Smooth muscle cell (in vitro differentiated cells): ENCODE data around the gene SCYL2. TPM values are rescaled to one million over a fixed set of nuclear protein-coding genes. Genes with fewer than 3 reads are reported as not detected.

ENCODE experiments used
- DNase-seq: peaks from one replicate; lab custom pipeline; 2025; ENCODE audit not compliant: unreplicated experiment; lab: John Stamatoyannopoulos, UW
- H2AFZ ChIP-seq: fragments of 200-600 bp; sonication (generic); 2 replicates; pipeline ENCODE4 v1.6.0; 2016; ENCODE audit warnings: antibody characterized with exemption, low read depth, mild to moderate bottlenecking
- H3F3A ChIP-seq: fragments of 200-600 bp; sonication (generic); 2 replicates; pipeline ENCODE4 v1.6.0; 2017; ENCODE audit warnings: antibody characterized with exemption, low read depth
- H3K27ac ChIP-seq: fragments of 200-600 bp; sonication (generic); 2 replicates; pipeline ENCODE4 v1.5.1; 2016; ENCODE audit warnings: low read depth, mild to moderate bottlenecking
- H3K27me3 ChIP-seq: fragments of 200-600 bp; sonication (generic); 2 replicates; pipeline ENCODE4 v1.6.1; 2016; ENCODE audit warnings: low read depth, mild to moderate bottlenecking
- H3K36me3 ChIP-seq: fragments of 200-600 bp; sonication (generic); 2 replicates; pipeline ENCODE4 v1.5.1; 2016; ENCODE audit warnings: low read depth
- H3K4me1 ChIP-seq: fragments of 200-600 bp; sonication (generic); 2 replicates; pipeline ENCODE4 v1.5.1; 2016; ENCODE audit warnings: low read depth
- H3K4me2 ChIP-seq: fragments of 200-600 bp; sonication (generic); 2 replicates; pipeline ENCODE4 v1.6.0; 2016; ENCODE audit warnings: mild to moderate bottlenecking
- H3K4me3 ChIP-seq: fragments of 200-600 bp; sonication (generic); 2 replicates; pipeline ENCODE4 v1.5.1; 2016; ENCODE audit warnings: mild to moderate bottlenecking
- H3K79me2 ChIP-seq: fragments of 200-600 bp; sonication (generic); 2 replicates; pipeline ENCODE4 v1.6.0; 2016; ENCODE audit warnings: low read depth, mild to moderate bottlenecking
- H3K9ac ChIP-seq: fragments of 200-600 bp; sonication (generic); 2 replicates; pipeline ENCODE4 v1.6.0; 2016; ENCODE audit warnings: low read depth
- H3K9me3 ChIP-seq: fragments of 200-600 bp; sonication (generic); replicated peaks from 2 replicates; pipeline ENCODE4 v1.5.1; 2016; ENCODE audit warnings: low read depth
- H4K20me1 ChIP-seq: fragments of 200-600 bp; sonication (generic); 2 replicates; pipeline ENCODE4 v1.6.0; 2016; ENCODE audit warnings: low read depth
- WGBS: methylation state at CpG from one replicate; pipeline ENCODE4 v1.1.7; 2016; ENCODE audit warnings: low lambda C conversion rate; 5-methylcytosine and 5-hydroxymethylcytosine counted together
- polyA plus RNA-seq: library from polyadenylated mRNA; unstranded; fragments of >200 nt; fragmentation: Nextera tagmentation; extraction: Ambion mirVana; gene quantifications from 2 replicates; pipeline ENCODE4 v1.2.1, GENCODE V29; 2016
- total RNA-seq: library from RNA; depleted of rRNA; stranded (reverse); fragments of >200 nt; gene quantifications from 2 replicates; pipeline ENCODE4 v1.2.3, GENCODE V29; 2014
- TF ChIP-seq, protein P1 (sequence below): fragments of 200-600 bp; sonication (generic); IDR thresholded peaks from 2 replicates; pipeline ENCODE4 v1.5.1; 2017; ENCODE audit warnings: borderline replicate concordance, mild to moderate bottlenecking, antibody characterized with exemption; ENCODE audit not compliant: insufficient read depth, poor library complexity, severe bottlenecking

Gene SCYL2
- total and polyA plus RNA-seq, 2 experiments from 2014 or later, result 20.4 to 123 TPM

DNA sequence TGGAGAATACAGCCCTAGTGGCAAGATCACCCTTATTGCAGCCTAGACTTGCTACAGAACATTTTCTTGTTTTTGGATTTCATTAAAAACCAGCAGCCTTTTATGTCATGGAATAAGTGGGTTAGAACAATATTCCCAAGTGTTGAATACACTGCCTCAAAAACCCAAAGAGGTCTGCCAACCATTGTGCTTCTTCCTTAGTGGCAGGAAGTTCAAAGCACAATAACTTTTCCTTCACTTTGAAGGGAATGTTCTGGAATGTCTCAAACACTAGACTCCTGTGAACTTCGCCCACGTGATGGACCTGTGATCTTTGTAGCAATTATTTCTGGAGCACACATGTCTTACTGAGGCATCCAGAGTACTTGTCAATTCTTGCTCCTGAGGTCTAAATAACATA lies 98.4 kb downstream of the SCYL2 start:
- Histone ChIP-seq H3K36me3 (no peaks in the 10 kb centered on the region), H3K27ac (no peak overlapping the region), H3K4me2 (no peak overlapping the region), H3K79me2 (no peaks in the 10 kb centered on the region), H3K9ac (no peak overlapping the region), H3K4me3 (no peak overlapping the region), H4K20me1 (no peaks in the 10 kb centered on the region), H2AFZ (no peak overlapping the region), H3K27me3 (no peaks in the 10 kb centered on the region), H3K4me1 (no peaks in the 10 kb centered on the region), H3F3A (no peaks in the 10 kb centered on the region), H3K9me3 (no peaks in the 10 kb centered on the region)
- 69% methylated on average over 2 of the region's 2 CpGs for WGBS
- DNase-seq, result no peak
- TF ChIP-seq, protein P1, sequence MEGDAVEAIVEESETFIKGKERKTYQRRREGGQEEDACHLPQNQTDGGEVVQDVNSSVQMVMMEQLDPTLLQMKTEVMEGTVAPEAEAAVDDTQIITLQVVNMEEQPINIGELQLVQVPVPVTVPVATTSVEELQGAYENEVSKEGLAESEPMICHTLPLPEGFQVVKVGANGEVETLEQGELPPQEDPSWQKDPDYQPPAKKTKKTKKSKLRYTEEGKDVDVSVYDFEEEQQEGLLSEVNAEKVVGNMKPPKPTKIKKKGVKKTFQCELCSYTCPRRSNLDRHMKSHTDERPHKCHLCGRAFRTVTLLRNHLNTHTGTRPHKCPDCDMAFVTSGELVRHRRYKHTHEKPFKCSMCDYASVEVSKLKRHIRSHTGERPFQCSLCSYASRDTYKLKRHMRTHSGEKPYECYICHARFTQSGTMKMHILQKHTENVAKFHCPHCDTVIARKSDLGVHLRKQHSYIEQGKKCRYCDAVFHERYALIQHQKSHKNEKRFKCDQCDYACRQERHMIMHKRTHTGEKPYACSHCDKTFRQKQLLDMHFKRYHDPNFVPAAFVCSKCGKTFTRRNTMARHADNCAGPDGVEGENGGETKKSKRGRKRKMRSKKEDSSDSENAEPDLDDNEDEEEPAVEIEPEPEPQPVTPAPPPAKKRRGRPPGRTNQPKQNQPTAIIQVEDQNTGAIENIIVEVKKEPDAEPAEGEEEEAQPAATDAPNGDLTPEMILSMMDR, result no peak

DNA sequence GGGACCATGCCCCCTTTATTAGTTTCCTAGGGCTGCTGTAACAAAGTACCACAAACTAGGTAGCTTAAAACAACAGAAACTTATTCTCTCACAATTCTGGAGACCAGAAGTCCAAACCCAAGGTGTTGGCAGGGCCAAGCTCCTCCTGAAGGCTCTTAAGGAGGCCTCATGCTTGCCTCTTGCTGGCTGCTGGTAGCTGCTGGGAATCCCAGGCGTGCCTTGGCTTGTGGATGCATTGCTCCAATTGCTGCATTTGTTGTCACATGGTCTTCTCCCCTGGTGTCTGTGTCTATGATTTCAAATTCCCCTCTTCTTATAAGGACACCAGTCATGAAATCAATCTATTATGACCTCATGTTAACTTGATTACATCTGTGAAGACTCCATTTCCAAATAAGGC lies 101.1 kb downstream of the SCYL2 start:
- no peak overlapping the region for H3K9ac ChIP-seq
- H3K79me2 ChIP-seq, result no peaks in the 10 kb centered on the region
- no peaks in the 10 kb centered on the region for H3K9me3 ChIP-seq
- H3F3A ChIP-seq, result no peaks in the 10 kb centered on the region
- no peak overlapping the region for H3K27ac ChIP-seq
- H3K4me1 ChIP-seq, result peaks cover 10% of the 10 kb centered on the region
- 88% methylated on average over 1 of the region's 1 CpG for WGBS
- TF ChIP-seq, protein P1, result no peak
- no peak overlapping the region for H3K4me2 ChIP-seq
- H4K20me1 ChIP-seq, result no peaks in the 10 kb centered on the region
- no peak for DNase-seq
- no peak overlapping the region for H2AFZ ChIP-seq
- no peaks in the 10 kb centered on the region for H3K27me3 ChIP-seq
- no peaks in the 10 kb centered on the region for H3K36me3 ChIP-seq
- no peak overlapping the region for H3K4me3 ChIP-seq

DNA sequence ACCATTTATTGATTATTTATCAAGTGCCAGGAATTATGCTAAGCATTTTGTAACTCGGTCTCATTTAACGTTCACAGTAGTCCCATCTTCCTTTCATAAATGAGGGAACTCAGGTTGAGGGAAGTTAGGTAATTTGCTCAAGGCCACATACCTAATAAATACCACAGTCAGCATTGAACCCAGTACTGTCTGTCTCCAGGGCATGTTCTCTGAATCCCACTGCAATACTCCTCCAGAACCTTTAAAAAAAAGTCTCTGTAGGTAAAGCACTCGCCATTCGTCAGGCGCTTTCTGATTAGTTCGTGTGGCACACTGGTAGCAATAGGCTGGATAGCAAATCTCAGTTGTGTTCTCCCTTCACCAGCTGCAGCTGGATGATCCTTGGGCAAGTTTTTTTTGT lies 104.2 kb downstream of the SCYL2 start:
- no peaks in the 10 kb centered on the region for H3F3A ChIP-seq
- DNase-seq, result no peak
- no peaks in the 10 kb centered on the region for H3K9me3 ChIP-seq
- H3K36me3 ChIP-seq, result no peaks in the 10 kb centered on the region
- H2AFZ ChIP-seq, result no peak overlapping the region
- H3K4me3 ChIP-seq, result no peak overlapping the region
- no peak overlapping the region for H3K27ac ChIP-seq
- no peak overlapping the region for H3K9ac ChIP-seq
- H3K4me1 ChIP-seq, result peaks cover 20% of the 10 kb centered on the region
- TF ChIP-seq, protein P1, result no peak
- 55% methylated on average over 6 of the region's 6 CpGs for WGBS
- no peak overlapping the region for H3K4me2 ChIP-seq
- no peaks in the 10 kb centered on the region for H4K20me1 ChIP-seq
- no peaks in the 10 kb centered on the region for H3K79me2 ChIP-seq
- no peaks in the 10 kb centered on the region for H3K27me3 ChIP-seq

DNA sequence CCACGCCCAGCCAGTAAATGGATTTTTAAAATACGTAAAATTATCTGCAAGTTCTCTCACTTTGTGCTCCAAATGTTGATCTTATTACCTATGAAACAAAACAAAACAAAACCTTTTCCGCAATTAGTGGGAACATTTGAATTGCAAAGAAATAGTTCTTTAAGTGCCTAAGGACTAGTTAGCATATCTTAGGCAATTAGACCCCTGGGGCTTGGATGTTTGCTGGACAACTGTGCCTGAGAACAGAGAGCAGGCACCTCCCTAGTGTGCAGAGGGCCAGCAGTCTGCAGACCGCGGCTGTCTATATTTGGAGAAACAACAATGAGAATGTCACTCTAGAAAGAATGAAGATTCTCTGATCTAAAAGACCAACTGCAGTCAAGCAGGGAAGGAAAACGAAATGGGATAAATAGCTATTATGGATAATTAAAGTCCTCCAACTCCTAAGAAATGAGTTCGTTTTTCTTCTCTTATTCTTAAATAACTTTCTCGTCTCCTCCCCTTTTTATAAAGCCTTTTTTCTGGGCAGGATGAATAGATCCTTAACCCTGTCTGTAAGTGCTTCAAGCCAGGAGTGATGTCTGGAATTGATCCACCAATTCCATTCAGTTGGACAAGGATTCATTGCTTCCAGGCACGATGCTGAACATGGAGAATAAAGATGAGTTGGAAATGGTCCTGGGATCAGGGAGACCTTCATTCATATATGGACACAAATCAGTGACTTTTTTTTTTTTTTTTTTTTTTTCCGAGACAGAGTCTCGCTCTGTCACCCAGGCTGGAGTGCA lies 106.1 kb downstream of the SCYL2 start:
- H3K4me3 ChIP-seq, result no peak overlapping the region
- no peak overlapping the region for H3K4me2 ChIP-seq
- H2AFZ ChIP-seq, result no peak overlapping the region
- no peak for DNase-seq
- WGBS, result 51% methylated on average over 11 of the region's 11 CpGs
- H3K27ac ChIP-seq, result no peak overlapping the region
- TF ChIP-seq, protein P1, result no peak
- no peaks in the 10 kb centered on the region for H3K36me3 ChIP-seq
- no peaks in the 10 kb centered on the region for H4K20me1 ChIP-seq
- H3K79me2 ChIP-seq, result no peaks in the 10 kb centered on the region
- no peaks in the 10 kb centered on the region for H3F3A ChIP-seq
- H3K4me1 ChIP-seq, result peaks cover 20% of the 10 kb centered on the region
- no peak overlapping the region for H3K9ac ChIP-seq
- H3K27me3 ChIP-seq, result no peaks in the 10 kb centered on the region
- H3K9me3 ChIP-seq, result no peaks in the 10 kb centered on the region
